GM21381 (cell line): ENCODE measurements around the gene SUB1.
A peak's percentile ranks its signal among the peaks of the same experiment; 100 is the strongest.
"Not testable (repeated sequence)": the region's sequence is repeated elsewhere in the genome, so short reads cannot be mapped to it uniquely, and the experiment has no call there.

Experiments
- ATAC-seq: cut with Tn5 transposase; IDR thresholded peaks from one replicate; pipeline ENCODE4 v1.9.1; 2021; ENCODE audit warnings: mild to moderate bottlenecking, moderate library complexity; ENCODE audit not compliant: unreplicated experiment

SUB1 gene

DNA sequence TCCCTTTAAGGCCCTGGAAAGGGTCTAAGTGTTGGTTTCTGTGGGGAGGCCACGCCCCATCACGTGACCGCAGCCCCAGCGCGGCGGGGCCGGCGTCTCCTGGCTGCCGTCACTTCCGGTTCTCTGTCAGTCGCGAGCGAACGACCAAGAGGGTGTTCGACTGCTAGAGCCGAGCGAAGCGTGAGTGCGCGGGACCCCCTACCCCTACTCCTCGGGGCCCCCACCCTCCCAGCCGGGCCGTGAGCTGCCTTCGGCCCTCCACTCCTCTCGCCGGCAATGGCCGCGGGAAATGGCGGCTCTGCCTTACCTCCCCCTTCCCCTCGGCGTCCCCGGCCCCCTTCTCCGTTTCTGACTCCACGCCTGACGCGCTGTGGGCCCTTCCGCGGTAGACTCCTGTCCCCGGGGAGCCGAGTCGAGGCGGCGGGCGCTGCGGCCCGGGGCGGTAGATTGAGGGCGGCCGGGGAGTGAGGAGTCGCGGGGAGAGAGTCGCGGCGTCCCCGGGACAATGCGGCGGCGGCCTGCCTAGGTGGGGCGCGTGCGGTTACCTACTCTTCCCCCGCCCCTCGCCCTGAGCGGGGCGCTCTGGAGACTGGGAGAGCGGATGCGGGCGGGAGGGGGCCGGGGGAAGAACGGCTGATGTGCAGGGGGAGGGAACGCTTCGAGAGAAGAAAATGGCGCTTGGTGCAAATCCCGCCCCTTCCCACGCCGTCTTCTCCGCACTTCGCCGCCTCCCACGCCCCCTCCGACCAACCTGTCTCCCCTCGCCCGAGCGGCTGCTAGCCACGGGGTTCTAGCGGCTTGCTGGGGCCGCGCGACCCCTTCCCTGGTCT, at the start of gene SUB1:
SUB1 (plus strand) TSS at position 112 of the 830 bp plus-strand sequence. CDS start 2,956 bp downstream, outside the sequence.
- peak; percentile 54 for ATAC-seq

DNA sequence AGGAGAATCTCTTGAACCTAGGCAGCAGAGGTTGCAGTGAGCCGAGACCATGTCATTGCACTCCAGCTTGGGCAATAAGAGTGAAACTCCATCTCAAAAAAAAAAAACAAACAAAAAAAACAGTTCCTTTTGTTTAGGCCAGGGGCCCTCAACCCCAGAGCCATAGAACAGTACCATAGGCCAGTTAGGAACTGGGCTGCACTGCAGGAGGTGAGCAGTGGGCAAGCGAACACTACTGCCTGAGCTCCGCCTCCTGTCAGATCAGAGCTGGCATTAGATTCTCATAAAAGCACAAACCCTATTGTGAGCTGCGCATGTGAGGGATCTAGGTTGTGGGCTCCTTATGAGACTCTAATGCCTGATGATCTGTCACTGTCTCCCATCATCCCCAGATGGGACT, 49.1 kb upstream of the SUB1 start:
- no peak for ATAC-seq

DNA sequence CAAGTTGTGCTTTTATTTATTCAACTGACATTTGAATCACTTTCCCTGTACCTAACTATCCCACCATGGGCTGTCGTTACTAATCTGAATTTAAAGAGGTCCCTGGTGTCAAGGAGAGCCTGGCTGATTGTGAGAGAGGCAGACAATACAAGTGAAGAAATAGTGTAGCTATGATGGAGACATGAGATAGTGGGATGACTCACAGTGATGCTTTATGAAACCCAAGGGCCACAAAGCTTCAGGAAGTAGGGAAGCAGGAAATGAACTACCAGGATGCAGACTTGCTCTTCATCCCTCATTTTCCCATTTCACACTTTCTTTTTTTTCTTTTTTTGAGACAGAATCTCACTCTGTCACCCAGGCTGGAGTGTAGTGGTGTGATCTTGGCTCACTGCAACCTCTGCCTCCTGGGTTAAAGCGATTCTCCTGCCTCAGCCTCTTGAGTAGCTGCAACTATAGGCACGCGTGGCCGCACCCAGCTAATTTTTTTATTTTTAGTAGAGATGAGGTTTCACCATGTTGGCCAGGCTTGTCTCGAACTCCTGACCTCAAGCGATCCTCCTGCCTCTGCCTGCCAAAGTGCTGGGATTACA, 47.8 kb upstream of the SUB1 start:
- ATAC-seq = peak; percentile 16

DNA sequence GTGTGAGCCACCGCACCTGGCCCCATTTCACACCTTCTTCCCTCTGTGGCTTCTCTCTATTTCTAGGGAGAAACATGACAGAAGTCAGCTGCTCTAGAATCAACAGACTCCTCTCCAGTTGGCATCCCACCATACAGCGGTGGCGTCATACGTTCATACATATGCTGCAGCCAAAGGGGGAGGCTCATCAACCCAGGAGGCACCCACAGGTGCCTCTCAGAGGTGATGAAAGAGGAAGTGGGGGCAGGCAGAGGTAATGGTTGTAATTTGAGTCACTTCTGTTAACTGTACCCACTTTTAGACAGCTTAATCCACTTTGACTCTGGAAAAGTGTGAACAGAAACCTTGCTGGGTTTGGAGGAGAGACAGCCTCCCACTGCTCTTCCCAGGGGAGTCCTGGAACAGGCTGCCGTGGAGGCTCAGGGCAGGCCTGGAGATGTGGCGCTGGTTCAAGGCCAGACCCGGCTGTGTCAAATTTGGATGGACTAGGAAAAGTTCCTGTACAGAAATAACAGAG, 47.3 kb upstream of the SUB1 start:
- ATAC-seq = peak; percentile 79

DNA sequence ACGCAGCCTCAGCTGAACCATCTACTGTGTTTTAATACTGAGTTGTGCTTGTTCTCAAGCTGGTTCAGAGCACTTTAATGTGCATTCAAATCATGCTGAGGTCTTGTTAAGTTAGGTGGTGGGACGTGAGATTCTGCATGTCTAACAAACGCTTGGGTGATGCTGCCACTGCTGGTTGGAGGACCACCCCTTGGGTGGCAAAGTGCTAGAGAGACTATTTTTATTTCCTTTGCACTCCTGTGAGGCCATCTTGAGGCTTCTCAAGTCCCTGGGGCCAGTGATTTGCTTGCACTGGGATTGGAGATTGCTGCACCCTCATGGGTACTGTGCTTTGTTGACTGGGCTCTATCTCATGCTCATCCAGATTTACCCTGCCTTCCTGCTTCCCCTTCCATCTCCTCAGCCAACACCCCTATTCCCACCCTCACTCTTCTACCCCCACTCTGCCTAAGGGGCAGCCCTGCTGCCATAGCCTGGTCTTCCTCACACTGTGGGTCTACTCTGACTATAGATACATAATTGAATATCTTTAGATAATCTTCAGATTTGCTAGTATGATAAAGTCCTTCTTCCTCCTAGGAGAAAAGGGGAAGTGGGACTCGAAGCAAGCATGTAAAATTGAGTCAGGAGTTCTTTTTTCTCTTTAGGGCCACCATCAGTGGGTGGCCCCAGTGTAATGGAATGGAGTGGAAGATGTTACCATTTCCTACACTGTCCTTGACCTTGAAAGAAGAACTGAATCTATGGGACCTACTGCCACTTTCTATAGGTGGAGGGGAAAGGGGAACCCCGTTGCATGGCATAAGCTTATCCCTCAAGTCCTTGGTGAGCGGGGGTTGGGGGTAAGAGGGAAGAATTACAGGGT, 45.1 kb upstream of the SUB1 start:
- ATAC-seq = no peak

DNA sequence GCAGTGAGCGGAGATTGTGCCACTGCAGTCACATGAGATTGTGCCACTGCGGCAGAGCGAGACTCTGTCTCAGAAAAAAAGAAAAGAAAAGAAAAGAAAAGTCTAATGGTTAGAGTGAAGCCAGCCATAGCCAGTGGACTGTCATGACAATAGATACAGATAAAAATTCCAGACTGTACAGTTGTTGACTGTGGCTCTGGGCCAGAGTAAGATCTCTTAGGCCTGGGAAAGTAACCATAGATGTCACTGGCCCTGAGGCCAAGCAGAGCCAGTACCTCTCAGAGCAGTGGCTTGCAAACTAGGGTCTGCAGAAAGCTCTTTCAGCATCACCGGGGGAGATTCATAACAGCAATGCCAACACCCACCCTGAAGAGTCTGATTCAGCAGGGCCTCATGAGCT, 44.1 kb upstream of the SUB1 start:
- ATAC-seq = no peak

DNA sequence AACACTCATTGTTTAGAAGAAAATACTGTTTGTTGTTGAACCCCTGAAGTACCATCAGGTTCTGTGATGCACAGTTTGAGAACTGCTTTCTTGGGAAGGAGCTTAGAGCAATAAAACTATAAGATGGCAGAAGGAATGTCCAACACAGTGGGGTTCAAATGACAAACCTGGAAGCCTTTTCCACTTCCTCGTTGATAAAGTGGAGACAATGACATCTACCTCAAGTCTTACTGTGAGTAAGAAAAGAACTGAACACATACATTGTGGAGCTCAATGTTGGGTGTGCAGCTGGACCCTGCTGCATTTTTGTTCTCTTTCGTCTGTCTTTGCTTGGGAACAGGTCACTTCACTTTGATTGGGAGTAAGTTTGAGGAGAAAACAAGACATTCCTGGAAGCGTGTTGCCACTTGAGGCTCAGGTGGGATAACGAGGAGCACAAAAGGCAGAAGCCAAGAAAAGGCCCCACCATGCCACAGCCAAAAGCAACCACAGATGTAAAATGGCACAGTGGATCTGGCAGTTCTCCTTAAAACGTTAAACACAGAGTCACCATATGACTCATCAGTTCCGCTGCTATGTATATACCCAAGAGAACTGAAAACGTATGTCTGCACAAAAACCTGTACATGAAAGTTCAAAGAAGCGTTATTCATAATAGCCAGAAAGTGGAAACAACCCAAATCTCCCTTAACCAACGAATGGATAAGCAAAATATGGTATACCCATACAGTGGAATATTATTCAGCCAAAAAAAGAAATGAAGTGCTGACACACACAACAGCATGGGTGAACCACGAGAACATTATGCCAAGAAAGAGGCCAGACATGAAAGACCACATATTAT, 42.9 kb upstream of the SUB1 start:
- ATAC-seq = peak; percentile 65

DNA sequence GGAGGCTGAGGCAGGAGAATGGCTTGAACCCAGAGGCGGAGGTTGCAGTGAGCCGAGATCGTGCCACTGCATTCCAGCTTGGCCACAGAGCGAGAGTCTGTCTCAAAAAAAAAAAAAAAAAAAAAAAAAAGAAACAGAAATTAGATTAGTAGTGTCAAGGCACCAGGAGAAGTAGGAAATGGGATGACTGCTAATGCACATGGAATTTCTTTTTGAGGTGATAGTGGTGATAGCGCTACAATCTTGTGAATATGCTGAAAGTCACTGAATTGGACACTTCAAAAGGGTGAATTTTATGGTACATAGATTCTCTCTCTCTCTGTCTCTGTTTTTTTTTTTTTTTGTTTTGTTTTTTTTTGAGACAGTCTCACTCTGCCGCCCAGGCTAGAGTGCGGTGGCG, 42.1 kb upstream of the SUB1 start:
- ATAC-seq = no peak

DNA sequence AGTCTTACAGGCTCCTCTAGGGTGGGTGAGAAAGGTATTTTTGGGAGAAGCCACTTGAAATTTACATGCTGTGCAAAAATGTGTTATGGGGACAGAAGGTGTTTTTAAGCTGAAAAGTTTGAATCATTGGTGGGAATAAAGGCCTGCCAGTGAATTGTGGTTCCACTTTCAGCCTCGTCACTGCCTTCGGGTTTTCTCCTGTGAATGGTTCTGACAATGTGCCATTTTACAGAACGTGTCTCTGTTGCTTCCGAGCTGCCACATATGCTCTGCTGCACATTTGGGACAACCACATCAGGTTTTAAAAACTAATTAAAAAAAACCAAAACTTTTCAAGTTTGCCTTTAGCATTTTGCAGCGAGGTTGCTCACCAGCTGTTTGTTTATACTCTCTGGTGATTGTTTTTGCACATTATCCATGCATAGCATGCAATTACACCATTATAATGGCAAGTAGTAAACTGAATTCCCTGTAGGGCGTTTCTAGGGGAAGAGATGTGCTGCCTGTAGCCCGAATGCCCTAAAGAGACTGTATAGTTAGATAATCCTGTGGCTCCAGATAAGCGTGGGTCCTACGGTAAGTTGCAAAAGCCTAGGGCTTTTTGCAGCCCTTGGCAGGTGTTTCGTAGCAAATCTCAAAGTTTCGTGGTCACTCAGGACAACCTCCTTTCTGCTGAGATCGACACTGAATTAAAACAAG, 40.1 kb upstream of the SUB1 start:
- ATAC-seq = no peak

DNA sequence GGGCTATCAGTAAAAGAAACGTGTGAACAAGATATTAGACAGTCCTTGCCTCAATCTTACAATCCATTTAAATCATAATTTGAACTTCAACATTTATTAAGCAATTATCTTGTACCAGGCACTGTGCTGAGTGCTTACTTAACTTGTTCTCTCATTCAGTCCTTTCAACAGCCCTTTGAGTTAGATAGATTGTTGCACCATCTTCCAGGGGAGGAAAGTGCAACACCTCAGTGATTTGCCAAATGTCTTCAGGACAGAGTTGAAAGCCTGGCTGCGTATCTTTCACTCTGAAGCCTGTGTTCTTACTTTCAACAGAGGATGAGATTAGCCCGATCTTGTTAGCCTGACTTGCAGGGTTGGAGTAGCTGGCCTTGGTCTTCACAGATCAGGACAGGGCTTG, 34.2 kb upstream of the SUB1 start:
- no peak for ATAC-seq

DNA sequence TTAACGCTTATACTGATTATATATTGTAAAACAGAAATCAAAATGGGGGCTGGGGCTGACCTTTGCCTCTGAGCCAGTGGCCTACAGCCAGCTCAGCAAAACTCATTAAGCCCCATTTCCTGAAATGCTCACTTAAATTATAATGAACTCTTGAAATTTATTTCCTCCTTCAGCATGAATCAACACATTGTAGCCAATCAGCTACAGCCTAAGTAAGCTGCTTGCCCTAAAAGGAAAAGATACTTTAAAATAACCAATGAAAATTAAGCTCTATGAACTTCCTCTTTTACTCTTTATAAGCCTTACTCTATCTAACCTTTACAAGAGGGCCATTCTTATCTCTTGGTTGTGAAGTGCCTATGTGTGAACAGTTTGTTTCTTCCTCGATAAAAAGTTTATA, 33.5 kb upstream of the SUB1 start:
- no peak for ATAC-seq

DNA sequence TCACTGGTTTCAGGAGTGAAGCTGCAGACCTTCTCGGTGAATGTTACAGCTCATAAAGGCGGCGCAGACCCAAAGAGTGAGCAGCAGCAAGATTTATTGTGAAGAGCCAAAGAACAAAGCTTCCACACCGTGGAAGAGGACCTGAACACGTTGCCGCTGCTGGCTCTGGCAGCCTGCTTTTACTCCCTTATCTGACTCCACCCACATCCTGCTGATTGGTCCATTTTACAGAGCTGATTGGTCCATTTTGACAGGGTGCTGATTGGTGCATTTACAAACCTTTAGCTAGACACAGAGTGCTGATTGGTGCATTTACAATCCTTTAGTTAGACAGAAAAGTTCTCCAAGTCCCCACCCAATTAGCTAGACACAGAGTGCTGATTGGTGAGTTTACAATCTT, 32.9 kb upstream of the SUB1 start:
- not testable (repeated sequence) for ATAC-seq

DNA sequence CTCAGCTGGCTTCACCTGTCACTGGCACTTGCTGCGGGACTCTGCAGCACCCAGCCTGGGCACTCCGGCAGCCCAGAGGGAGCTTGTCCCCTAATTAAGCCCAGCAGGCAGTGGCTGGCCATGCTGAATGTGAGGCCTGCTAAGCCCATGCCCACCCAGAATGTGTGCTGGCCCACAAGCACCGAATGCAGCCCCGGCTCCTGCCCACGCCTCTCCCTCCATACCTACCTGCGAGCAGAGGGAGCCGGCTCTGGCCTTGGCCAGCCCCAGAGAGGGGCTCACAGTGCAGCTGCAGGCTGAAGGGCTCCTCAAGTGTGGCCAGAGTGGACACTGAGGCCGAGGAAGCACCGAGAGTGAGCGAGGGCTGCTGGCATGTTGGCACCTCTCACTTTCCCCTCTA, 32.4 kb upstream of the SUB1 start:
- no peak for ATAC-seq

DNA sequence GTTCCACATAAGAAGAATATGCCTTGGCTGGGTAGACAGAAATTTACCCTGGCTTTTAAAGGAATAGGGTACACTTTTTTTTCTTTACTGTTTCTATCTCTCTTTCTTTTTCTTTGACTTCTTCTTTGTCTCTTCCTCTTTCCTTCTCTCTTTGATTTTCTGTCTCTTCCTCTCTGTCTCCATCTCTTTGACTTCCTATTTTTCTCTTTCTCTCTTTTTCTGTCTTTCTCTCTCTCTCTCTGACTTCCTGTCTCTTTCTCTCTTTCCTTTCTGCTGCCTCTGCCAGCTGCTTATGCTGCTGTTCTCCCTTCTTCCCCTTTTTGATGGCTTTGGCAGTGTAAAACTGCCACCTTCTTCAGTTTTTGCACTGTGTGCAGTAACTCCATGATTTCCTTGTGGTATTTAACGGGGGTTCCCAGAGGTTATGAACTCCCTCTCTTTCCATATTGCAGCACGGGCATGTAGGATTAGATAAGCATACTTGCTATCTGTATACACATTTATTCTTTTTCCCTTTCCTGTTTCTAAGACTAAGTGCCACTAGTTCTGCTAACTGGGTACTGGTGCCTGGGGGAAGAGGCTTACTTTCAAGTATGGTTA, 31.1 kb upstream of the SUB1 start:
- not testable (repeated sequence) for ATAC-seq

DNA sequence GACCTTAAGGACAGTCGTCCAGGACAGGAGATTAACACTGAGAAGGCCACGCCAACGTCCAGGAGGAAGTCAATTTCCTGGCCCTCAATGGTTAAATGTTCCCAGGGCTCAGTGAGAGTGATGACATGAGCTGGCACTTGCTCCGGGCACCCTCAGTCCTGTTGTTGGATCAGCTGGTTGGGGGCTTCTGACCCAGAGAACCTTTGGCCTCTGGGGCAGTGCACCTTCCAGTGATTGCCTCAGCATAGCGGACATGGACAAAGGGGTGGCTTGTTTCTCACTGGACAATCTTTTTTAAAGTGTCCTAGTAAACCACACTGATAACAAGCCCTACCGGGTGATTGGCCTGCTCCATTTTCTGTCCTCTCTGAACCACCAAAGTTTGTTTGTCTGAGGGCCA, 28.8 kb upstream of the SUB1 start:
- not testable (repeated sequence) for ATAC-seq

DNA sequence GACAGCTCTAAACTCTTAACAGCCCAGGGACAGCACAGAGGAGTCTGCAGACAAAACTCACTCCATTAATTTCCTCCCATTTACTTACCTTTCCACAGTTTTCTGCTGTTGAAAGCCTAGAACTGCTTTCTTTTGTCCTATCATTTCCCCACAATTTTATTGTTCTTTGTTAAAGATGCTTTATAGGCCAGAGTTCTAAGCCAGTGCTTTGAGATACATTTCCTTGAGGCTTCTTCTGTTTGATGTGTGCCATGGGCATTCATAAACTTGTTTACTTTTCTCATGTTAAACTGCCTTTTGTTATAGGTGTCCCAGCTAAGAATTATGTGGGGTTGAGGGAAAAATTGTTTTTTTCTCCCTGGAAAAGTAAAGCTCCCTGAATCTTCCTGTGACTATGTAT, 25.9 kb upstream of the SUB1 start:
- ATAC-seq = no peak

DNA sequence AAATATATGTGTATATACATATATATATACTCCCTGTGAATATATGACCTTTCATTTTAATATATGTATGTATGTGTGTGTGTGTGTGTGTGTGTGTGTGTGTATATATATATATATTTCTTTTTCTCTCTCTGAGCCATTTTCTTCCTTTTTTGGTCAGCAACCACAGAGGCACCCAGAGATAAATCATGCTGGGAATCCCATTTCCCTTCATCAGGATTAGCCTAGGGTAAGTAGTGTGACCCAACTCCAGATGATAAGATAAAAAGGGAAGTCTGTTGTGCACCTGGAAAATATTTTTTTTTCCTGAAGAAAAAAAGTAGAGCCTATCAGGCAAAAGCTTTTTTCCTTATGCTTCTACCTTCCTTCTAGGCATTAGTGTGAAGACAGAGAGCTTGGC, 25.4 kb upstream of the SUB1 start:
- ATAC-seq = no peak

DNA sequence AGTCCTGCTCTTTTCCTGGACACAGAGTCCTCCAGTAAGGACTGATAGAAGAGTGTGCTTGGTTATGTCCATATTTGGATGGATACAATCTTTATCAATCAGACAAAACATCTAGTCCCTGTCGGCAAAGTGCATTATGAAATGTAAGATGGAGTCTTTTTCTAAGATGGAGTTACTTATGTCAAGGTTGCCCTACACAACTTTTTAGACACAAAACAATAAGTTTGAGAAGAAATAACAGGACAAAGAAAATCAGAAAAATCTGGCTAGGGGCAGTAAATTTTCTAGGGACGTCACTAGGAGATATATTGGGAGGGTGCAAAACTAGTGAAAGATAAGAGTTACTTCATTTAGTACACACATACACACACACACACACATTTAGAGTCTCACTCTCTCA, 23.3 kb upstream of the SUB1 start:
- no peak for ATAC-seq

DNA sequence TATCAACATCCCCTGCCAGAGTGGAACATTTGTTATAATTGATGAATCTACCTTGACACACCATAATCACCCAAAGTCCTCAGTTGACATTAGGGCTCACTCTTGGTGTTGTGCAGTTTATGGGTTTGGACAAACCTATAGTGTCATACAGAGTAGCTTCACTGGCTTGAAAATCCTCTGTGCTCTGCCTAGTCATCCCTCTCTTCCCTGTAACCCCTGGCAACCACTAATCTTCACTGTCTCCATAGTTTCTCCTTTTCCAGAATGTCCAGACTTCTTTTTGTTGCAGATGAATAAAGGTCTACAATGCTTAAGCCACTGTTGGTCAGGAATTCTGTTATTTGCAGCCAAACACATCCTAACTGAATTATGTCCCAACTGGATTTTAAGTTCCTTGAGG, 22.5 kb upstream of the SUB1 start:
- ATAC-seq = no peak

DNA sequence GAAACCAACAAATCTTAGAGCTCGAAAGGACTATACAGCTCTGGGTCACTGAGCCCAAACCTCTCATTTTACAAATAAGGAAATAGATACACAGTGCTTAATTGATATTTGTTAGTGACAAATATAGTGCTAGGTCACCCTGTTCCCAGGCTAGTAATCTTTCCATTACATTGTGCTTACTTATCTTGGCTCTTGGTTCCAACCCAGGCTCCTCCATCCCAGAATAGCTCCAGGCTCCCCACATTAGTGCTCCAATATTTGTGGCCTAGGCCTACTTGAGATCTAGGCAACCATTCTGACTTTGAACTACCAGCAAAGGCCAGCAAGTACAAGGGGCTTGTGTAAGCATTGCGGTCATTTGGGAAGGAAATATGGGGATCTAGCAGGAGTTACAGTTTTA, 21.7 kb upstream of the SUB1 start:
- no peak for ATAC-seq
